Measurements from ENCODE around the gene LBX1. TPM values are rescaled to one million over a fixed set of nuclear protein-coding genes. Genes with fewer than 3 reads are reported as not detected.

LBX1 gene
- total RNA-seq, 2 donors from 2014 or later = not detected

Other genes starting within 250 kb of the LBX1 start
- gene MRPL43, start 242.0 kb downstream of the LBX1 start, total RNA-seq = 10 to 100 TPM; 50.1 to 58.7 TPM
- gene TWNK, start 241.9 kb downstream of the LBX1 start, total RNA-seq = 10 to 100 TPM; 12.0 to 24.9 TPM
- 10 to 100 TPM; 15.0 to 24.8 TPM for gene LZTS2, start 229.7 kb downstream of the LBX1 start, total RNA-seq
- 1 to 10 TPM in 1 of 2 donors, under 1 TPM in 1; 0.48 to 2.9 TPM for gene PDZD7, start 198.3 kb downstream of the LBX1 start, total RNA-seq
- 100 to 1,000 TPM in 1 of 2 donors, 10 to 100 TPM in 1; 45.9 to 150 TPM for gene SFXN3, start 198.2 kb downstream of the LBX1 start, total RNA-seq
- gene KAZALD1, start 167.5 kb downstream of the LBX1 start, total RNA-seq = under 1 TPM; 0.45 to 0.71 TPM
- gene TLX1, start 98.2 kb downstream of the LBX1 start, total RNA-seq = not detected
- 10 to 100 TPM; 14.8 to 15.1 TPM for gene BTRC, start 124.7 kb upstream of the LBX1 start, total RNA-seq

All from activated T-helper 17 cell treated with anti-CD3 and anti-CD28 coated beads, Interleukin-2, amount 50 U/mL, for 72 hours (primary cell).